ENCODE data around the gene TMEM63C.

The TMEM63C gene

GRCh38 chr14:77189479-77189878 lies 7.9 kb downstream of the TMEM63C start:
- TF ChIP-seq CTCF (IDR thresholded peaks at IDR 0.05; ENCODE audit: low read length) (no peak), EZH2 (IDR thresholded peaks at IDR 0.05; ENCODE audit: borderline replicate concordance, low read length) (no peak)
- H4K20me1 ChIP-seq (ENCODE audit: insufficient read depth, low read length), result peaks cover 2% of the 10 kb centered on the region; the same call in 1 of the 2 replicates
- no peaks in the 10 kb centered on the region for H3K36me3 ChIP-seq (ENCODE audit: insufficient read depth, low read length)
- no peaks in the 10 kb centered on the region for H3K9me3 ChIP-seq (ENCODE audit: low read length)
- H2AFZ ChIP-seq (ENCODE audit: low read length), result no peak overlapping the region
- no peak overlapping the region for H3K9ac ChIP-seq (ENCODE audit: low read length)
- H3K9me2 ChIP-seq (ENCODE audit: low read depth, low read length), result no peaks in the 10 kb centered on the region
- H3K79me2 ChIP-seq (ENCODE audit: insufficient read depth, low read length), result no peaks in the 10 kb centered on the region
- no peak overlapping the region for H3K4me2 ChIP-seq (ENCODE audit: low read length)
- H3K27ac ChIP-seq (ENCODE audit: low read depth, low read length, poor library complexity, severe bottlenecking), result no peak overlapping the region
- no peaks in the 10 kb centered on the region for H3K4me1 ChIP-seq (ENCODE audit: insufficient read depth, low read length, severe bottlenecking)
- no peaks in the 10 kb centered on the region for H3F3A ChIP-seq (ENCODE audit: insufficient read depth, low read length)
- no peaks in the 10 kb centered on the region for H3K27me3 ChIP-seq (ENCODE audit: insufficient read depth, low read length)
- H3K4me3 ChIP-seq (ENCODE audit: low read depth, low read length, poor library complexity, severe bottlenecking), result no peak overlapping the region

GRCh38 chr14:77190977-77191376 lies 9.4 kb downstream of the TMEM63C start:
- Histone ChIP-seq H3K27me3 (ENCODE audit: insufficient read depth, low read length) (no peaks in the 10 kb centered on the region), H3K9me3 (ENCODE audit: low read length) (no peaks in the 10 kb centered on the region), H3F3A (ENCODE audit: insufficient read depth, low read length) (no peaks in the 10 kb centered on the region), H3K36me3 (ENCODE audit: insufficient read depth, low read length) (no peaks in the 10 kb centered on the region), H2AFZ (ENCODE audit: low read length) (no peak overlapping the region), H3K4me1 (ENCODE audit: insufficient read depth, low read length, severe bottlenecking) (no peaks in the 10 kb centered on the region), H3K9me2 (ENCODE audit: low read depth, low read length) (no peaks in the 10 kb centered on the region), H4K20me1 (ENCODE audit: insufficient read depth, low read length) (peaks cover 2% of the 10 kb centered on the region; the same call in 1 of the 2 replicates), H3K4me3 (ENCODE audit: low read depth, low read length, poor library complexity, severe bottlenecking) (no peak overlapping the region), H3K79me2 (ENCODE audit: insufficient read depth, low read length) (no peaks in the 10 kb centered on the region), H3K4me2 (ENCODE audit: low read length) (no peak overlapping the region), H3K27ac (ENCODE audit: low read depth, low read length, poor library complexity, severe bottlenecking) (no peak overlapping the region), H3K9ac (ENCODE audit: low read length) (no peak overlapping the region)
- no peak for TF ChIP-seq EZH2 (IDR thresholded peaks at IDR 0.05; ENCODE audit: borderline replicate concordance, low read length)

GRCh38 chr14:77194706-77195105 lies 13.1 kb downstream of the TMEM63C start:
- H3F3A ChIP-seq (ENCODE audit: insufficient read depth, low read length), result no peaks in the 10 kb centered on the region
- H3K4me2 ChIP-seq (ENCODE audit: low read length), result no peak overlapping the region
- no peaks in the 10 kb centered on the region for H3K9me3 ChIP-seq (ENCODE audit: low read length)
- no peaks in the 10 kb centered on the region for H3K27me3 ChIP-seq (ENCODE audit: insufficient read depth, low read length)
- peaks cover 2% of the 10 kb centered on the region; the same call in 1 of the 2 replicates for H4K20me1 ChIP-seq (ENCODE audit: insufficient read depth, low read length)
- H3K4me1 ChIP-seq (ENCODE audit: insufficient read depth, low read length, severe bottlenecking), result no peaks in the 10 kb centered on the region
- no peaks in the 10 kb centered on the region for H3K9me2 ChIP-seq (ENCODE audit: low read depth, low read length)
- H3K9ac ChIP-seq (ENCODE audit: low read length), result no peak overlapping the region
- no peak overlapping the region for H2AFZ ChIP-seq (ENCODE audit: low read length)
- no peak overlapping the region for H3K27ac ChIP-seq (ENCODE audit: low read depth, low read length, poor library complexity, severe bottlenecking)
- no peaks in the 10 kb centered on the region for H3K79me2 ChIP-seq (ENCODE audit: insufficient read depth, low read length)
- TF ChIP-seq EZH2 (IDR thresholded peaks at IDR 0.05; ENCODE audit: borderline replicate concordance, low read length) (no peak), CTCF (IDR thresholded peaks at IDR 0.05; ENCODE audit: low read length) (no peak)
- no peaks in the 10 kb centered on the region for H3K36me3 ChIP-seq (ENCODE audit: insufficient read depth, low read length)
- no peak overlapping the region for H3K4me3 ChIP-seq (ENCODE audit: low read depth, low read length, poor library complexity, severe bottlenecking)

- Histone ChIP-seq H3K27ac (ENCODE audit: low read depth, low read length, poor library complexity, severe bottlenecking) (no peak overlapping the region), H4K20me1 (ENCODE audit: insufficient read depth, low read length) (no peaks in the 10 kb centered on the region), H3K9ac (ENCODE audit: low read length) (no peak overlapping the region), H2AFZ (ENCODE audit: low read length) (no peak overlapping the region), H3K4me1 (ENCODE audit: insufficient read depth, low read length, severe bottlenecking) (no peaks in the 10 kb centered on the region), H3F3A (ENCODE audit: insufficient read depth, low read length) (no peaks in the 10 kb centered on the region), H3K4me2 (ENCODE audit: low read length) (no peak overlapping the region), H3K9me3 (ENCODE audit: low read length) (no peaks in the 10 kb centered on the region), H3K27me3 (ENCODE audit: insufficient read depth, low read length) (no peaks in the 10 kb centered on the region), H3K79me2 (ENCODE audit: insufficient read depth, low read length) (no peaks in the 10 kb centered on the region), H3K4me3 (ENCODE audit: low read depth, low read length, poor library complexity, severe bottlenecking) (no peak overlapping the region), H3K36me3 (ENCODE audit: insufficient read depth, low read length) (no peaks in the 10 kb centered on the region), H3K9me2 (ENCODE audit: low read depth, low read length) (no peaks in the 10 kb centered on the region)
- TF ChIP-seq EZH2 (IDR thresholded peaks at IDR 0.05; ENCODE audit: borderline replicate concordance, low read length) (no peak), CTCF (IDR thresholded peaks at IDR 0.05; ENCODE audit: low read length) (no peak)
Measured at GRCh38 chr14:77195766-77196165, 14.2 kb downstream of the TMEM63C start.

All from OCI-LY1 (cell line).